Mucosa of descending colon (tissue), 3 donors: ENCODE data around the gene SDK1. TPM values are rescaled to one million over a fixed set of nuclear protein-coding genes. Genes with fewer than 3 reads are reported as not detected.
"Not testable (repeated sequence)": the region's sequence is repeated elsewhere in the genome, so short reads cannot be mapped to it uniquely, and the experiment has no call there.

Experiments
- ATAC-seq: fragments of 200-7000 bp; cut with Tn5 transposase; one replicate; pipeline ENCODE4 v1.9.1; 2020; ENCODE audit warnings: mild to moderate bottlenecking, moderate library complexity
- DNase-seq, 3 donors: peaks; one replicate each; pipeline ENCODE4 v3.0.0-alpha.2; 2020
- H3K36me3 ChIP-seq: fragments of 200-600 bp; one replicate; pipeline ENCODE4 v1.8.0; 2021; ENCODE audit warnings: low read depth, mild to moderate bottlenecking
- H3K4me1 ChIP-seq: fragments of 200-600 bp; one replicate; pipeline ENCODE4 v1.8.0; 2021; ENCODE audit warnings: low read depth, mild to moderate bottlenecking
- H3K4me3 ChIP-seq: fragments of 200-600 bp; one replicate; pipeline ENCODE4 v1.8.0; 2021; ENCODE audit warnings: mild to moderate bottlenecking
- H3K9me3 ChIP-seq: fragments of 200-600 bp; one replicate; pipeline ENCODE4 v1.8.0; 2021; ENCODE audit warnings: mild to moderate bottlenecking
- CTCF ChIP-seq: fragments of 200-600 bp; IDR thresholded peaks from one replicate; pipeline ENCODE4 v1.8.0; 2022; ENCODE audit warnings: antibody characterized with exemption, mild to moderate bottlenecking
- intact Hi-C, 2 donors: fragments of 100-400 bp; cut with DNase I in 1 of 2; cut with micrococcal nuclease in 1 of 2; formaldehyde crosslinking; loops; one replicate each; pipeline versions ENCODE4 v1.11.0 to v1.11.1; 2022; cut with DNase I, micrococcal nuclease
- total RNA-seq, 3 donors: library from RNA; stranded (reverse); fragmentation: NEBNext Ultra II Directional in 2 of 3; extraction: Animal tissue kit (Norgen Biotek cat#: 25700) in 2 of 3; gene quantifications; one replicate each; pipeline versions ENCODE4 v1.2.1 to v1.2.4, GENCODE V29; 2021 to 2023
- donor health status: DM: no; HTN: no; CAD: no; lungs with moderate emphysema.
- donor health status: DM: no; HTN: no; CAD: no.
- donor health status: DM: no; HTN: yes; CAD: no.

SDK1 gene
- total RNA-seq, 3 donors from 2014 or later, result 2.7 to 20.2 (median 4.2) TPM

- TF ChIP-seq CTCF, result no peak
- Histone ChIP-seq H3K4me3 (no peak overlapping the region), H3K4me1 (no peaks in the 10 kb centered on the region), H3K36me3 (no peaks in the 10 kb centered on the region), H3K9me3 (no peaks in the 10 kb centered on the region)
- ATAC-seq (no peak), DNase-seq (no peak)
- intact Hi-C loops, result no loop called here
Measured at GRCh38 chr7:4299431-4299830, 998.4 kb downstream of the SDK1 start.

GRCh38 chr7:4302203-4302905 lies 1001.3 kb downstream of the SDK1 start:
- no peak for TF ChIP-seq CTCF
- ATAC-seq, result no peak
- no peak for DNase-seq
- Histone ChIP-seq H3K4me3 (no peak overlapping the region), H3K9me3 (no peaks in the 10 kb centered on the region), H3K4me1 (no peaks in the 10 kb centered on the region), H3K36me3 (no peaks in the 10 kb centered on the region)
- intact Hi-C loops, result no loop called here

GRCh38 chr7:4307316-4308204 lies 1006.5 kb downstream of the SDK1 start:
- ATAC-seq (no peak), DNase-seq (no peak)
- Histone ChIP-seq H3K4me3 (no peak overlapping the region), H3K4me1 (no peaks in the 10 kb centered on the region), H3K36me3 (no peaks in the 10 kb centered on the region), H3K9me3 (no peaks in the 10 kb centered on the region)
- TF ChIP-seq CTCF, result no peak
- intact Hi-C loops, result no loop called here

GRCh38 chr7:4308205-4308590 lies 1007.1 kb downstream of the SDK1 start:
- Histone ChIP-seq H3K36me3 (no peaks in the 10 kb centered on the region), H3K4me3 (no peak overlapping the region), H3K4me1 (no peaks in the 10 kb centered on the region), H3K9me3 (no peaks in the 10 kb centered on the region)
- no peak for TF ChIP-seq CTCF
- DNase-seq (no peak), ATAC-seq (no peak)
- intact Hi-C loops, result no loop called here

- H3K36me3 ChIP-seq, ATAC-seq, H3K9me3 ChIP-seq, H3K4me1 ChIP-seq, intact Hi-C loops, H3K4me3 ChIP-seq, DNase-seq: not testable (repeated sequence)
Measured at GRCh38 chr7:4313911-4314310, 1012.9 kb downstream of the SDK1 start.

- DNase-seq, H3K9me3 ChIP-seq, ATAC-seq, H3K4me3 ChIP-seq, H3K36me3 ChIP-seq, H3K4me1 ChIP-seq, intact Hi-C loops: not testable (repeated sequence)
Measured at GRCh38 chr7:4314316-4314715, 1013.3 kb downstream of the SDK1 start.
